NCI-H2227 (cell line): ENCODE measurements around the gene HS6ST1.
A peak's percentile ranks its signal among the peaks of the same experiment; 100 is the strongest.
"Not testable (repeated sequence)": the region's sequence is repeated elsewhere in the genome, so short reads cannot be mapped to it uniquely, and the experiment has no call there.

ENCODE experiments used
- DNase-seq: peaks from one replicate; lab custom pipeline; 2025; ENCODE audit not compliant: unreplicated experiment; lab: John Stamatoyannopoulos, UW

Gene HS6ST1

DNA sequence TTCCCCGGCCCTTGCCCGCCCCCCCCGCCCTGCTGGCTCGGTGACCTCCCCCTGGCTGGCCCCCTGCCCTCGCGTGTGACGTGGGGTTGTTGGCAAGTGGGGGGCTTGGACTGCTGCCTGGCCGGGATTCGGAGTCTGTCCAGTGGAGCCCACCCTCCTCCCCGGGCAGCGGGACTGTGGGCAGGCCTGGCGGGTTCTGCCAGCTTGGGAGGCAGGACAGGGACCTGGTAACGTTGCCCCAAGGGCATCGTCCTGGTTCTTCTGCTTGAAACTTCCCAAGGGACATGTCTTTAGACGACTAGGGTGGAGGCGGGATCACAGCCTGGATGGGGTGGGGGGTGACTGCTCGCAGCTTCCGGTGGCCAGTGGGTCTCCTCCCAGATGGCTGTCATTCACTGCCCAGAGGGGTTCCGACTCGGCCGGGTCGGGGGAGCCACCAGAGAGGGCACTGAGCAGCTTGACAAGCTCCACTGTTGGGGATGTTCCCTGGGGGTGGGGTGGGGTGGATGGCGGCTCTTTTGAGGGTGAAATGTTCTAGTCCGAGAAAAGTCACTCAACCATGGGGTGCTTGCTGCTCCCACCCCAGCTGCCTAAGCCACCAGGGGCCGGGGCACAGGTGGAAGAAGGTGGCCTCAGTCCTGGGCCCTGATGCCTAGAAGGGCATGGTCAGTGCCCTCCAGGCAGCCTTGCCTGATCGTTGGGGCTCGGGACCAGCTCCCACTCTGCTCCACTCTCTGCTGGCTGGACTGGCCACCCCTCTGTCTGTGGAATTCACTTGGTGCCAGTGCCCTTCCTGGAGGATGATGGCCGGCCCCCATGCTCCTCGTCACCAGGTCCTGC is 4.3 kb upstream of the HS6ST1 start:
- DNase-seq = no peak

DNA sequence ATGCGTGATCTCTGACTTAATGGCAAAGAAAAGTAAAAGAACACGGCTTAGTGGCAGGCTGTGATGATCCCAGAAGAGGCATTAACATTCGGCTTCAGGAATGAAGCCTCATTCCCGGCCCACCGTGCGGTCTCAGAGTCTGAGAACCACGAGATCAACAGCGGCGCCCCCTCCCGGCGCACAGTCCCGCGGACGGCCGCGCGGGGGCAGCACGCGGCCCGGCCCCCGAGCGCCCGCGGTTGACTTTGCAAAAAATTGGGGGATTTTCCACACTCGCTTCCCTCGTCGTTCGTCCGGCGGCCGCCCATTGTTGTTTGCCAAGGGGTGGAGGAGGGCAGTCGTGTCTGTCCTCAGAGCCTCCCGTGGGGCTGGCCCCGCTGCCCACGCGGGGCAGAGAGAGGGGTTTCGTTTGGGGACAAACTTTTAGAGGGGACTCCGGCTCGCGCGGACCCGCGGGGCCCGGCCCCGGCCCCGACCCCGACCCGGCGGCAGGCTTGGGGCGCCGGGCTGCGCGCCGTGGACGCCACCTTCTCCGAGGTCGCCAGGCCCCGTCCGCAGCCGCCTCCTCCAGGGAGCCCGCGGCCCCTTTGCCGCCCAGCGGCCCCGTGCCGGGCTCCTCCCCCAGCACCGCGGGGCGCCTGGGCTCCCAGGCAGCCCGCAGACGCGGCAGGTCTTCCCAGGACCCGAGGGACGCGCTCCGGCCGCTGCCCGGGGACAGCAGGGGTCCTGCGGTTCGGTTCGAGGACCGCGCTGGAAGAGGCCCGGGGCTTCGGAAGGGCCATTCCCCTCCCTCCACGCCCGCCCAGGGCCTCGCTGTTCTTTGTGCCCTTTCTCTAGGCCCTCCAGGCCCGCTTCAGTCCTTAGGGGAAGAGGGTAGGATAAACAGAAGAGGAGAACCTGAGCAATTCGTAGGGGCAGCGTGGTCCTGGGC is 3.4 kb upstream of the HS6ST1 start:
- peak; percentile 91 for DNase-seq

DNA sequence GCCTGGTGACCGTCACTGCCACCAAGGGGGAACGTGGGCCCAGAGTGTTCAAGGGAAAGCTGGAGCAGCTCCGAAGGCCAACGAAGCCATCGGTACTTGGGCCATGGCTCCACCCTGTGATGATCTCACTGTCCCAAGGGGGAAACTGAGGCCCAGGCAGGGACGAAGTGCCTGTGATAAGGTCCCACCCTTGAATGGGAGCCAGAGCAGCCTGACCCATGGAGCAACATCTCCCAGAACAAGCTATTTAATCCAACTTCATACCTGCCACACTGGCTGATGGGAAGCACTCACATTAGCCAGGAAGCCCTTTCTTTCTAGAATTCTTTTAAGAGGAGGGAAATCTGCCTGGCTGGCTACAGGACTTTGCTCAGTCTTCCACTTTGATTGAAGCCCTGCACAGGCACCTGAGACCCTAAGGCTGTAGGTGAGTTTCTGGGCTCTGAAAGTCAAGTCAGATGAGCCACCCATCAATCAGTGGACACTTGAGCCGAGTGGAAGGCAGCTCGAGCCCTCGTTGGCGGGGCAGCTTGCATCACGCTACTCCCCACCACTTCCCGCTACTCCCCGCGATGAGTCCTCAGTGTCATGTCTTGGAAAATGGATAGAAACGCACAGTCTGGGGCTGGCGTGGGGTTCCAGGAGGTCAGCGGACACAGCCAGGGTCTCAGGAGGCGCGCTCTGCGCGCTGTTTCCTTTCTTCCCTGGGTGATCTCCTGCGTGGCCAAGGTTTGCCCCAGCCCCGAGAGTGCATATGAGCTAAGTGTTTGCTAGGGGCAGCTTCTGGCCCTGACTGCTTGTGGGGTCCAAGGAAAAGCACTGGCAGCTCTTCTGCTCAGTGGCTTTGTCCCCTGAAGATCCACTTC is 2.5 kb upstream of the HS6ST1 start:
- no peak for DNase-seq

DNA sequence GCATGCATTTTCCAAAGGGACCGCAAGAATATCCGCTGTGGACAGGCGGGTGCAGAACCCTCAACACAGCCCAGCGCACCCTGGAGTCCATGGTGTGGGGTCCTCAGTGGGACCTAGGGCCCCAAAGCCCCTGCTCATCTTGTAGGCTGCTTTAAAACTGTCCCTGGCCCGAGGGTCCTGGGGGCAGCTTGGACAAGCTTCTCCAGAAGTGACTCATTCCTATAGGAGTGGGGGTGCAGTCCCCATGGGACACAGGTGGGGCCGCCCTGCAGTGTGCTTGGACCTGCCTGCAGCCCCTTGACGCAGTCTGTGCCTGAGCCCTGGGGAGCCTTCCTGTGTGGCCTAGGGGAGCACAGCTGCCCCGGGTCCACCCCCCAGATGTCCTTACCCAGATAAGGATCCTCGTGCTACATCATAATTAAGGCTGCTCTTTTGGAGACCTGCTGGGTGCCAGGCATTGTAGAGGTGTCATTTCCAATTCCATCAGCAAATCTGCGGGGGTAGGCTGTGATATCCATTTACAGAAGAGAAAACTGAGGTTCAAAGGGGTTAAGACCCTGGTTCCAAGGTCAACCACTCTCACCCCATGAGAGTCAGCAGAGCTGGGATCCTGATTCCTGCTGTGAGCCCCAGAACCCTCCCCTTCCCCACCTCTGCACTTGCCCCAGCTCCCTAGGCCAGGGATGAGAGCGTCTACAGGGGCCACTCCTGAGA is 1.7 kb upstream of the HS6ST1 start:
- DNase-seq = no peak

DNA sequence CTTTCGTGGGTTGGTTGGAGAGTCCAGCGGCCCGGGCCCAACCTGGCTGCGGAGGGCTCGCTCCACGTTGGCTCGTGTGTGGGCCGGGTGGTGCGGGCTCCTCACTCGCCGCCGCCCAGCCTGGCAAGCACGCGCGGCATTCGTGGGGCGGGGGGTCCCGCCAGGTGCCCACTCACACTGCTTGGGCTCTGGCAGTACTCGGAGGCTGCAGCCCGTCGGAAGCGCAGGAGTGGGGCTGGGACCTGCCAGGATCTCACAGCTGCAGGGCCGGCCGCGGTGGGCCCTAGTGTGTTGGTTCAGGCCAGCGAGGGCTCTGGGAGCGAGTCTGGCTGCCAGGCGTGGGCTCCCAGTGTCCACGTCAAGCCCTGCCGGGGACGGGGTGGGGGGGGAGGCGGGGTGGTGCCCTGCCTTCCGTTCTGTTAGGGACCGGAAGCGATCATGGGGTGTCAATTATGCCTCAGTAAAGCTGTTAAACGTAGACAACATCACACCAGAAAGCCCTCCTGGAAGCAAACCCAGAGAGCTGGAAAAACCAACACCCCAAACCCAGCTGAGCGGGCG is 1.0 kb upstream of the HS6ST1 start:
- DNase-seq = no peak

DNA sequence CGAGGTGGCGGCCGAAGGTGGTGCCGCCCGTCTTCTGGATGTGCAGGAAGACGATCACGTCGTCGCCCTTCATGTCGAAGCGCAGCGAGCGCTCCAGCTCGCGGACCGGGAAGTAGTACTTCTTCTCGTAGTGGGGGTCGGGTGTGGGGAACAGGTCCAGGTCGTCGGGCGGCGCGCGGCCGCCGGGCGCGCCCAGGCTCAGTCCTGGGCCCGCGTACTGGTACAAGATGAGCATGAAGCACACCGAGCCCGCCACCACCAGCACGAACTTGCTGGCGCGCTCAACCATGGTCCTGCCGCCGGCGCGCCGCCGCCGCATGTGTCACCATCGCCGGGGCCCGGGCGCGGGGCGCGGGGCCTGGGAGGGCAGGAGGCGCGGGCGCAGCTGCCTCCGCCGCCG is 423 bp downstream of the HS6ST1 start:
- not testable (repeated sequence) for DNase-seq

DNA sequence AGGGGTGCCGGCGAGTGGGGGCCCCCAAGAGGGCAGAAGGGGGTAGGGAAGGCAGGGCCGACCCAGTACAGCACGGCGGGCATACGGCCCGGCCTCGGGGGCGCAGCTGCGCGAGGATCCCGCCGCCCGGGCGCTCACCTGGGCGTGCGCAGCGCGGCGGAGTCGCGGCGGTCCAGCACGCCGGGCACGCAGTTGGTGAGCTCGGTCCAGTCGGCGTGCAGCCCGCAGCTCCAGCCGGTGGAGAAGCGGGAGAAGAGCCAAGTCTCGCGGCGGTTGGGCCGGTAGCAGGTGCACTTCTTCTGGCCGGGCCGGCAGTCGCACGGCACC is 806 bp downstream of the HS6ST1 start:
- DNase-seq = not testable (repeated sequence)

DNA sequence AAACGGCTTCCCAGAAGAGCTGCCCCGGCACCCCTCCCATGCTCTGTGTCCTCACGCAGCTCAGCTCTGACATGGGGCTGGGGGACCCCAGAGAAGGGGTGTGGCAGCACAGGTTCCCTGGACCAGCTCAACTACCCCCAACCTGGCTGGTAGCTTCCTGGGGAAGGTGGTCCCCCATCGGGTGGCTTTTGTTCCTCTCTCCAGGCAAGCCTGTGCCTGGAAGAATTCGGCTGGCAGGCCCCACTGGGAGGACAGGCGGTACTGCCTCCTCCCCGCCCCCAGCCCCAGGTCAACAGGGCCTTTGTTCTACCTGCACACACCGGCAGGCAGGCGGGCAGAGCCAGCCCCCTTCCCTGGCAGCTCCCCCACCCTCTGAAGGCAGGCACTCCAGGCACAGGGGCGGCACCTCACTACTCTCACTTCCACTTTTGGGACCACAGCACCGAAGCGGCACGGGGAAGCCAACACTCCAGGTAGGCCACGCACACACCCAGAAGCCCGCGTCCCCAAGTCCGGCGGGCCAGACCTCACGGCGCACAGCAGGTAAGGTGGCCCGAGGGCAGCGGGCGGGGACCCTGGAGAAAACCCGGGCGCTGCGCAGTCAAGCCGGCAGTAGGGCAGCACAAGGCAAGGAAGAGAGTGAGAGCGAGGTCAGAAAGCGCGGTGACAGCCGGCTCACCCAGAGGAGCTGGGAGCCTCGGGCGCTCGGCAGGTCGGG is 1.3 kb downstream of the HS6ST1 start:
- no peak for DNase-seq

DNA sequence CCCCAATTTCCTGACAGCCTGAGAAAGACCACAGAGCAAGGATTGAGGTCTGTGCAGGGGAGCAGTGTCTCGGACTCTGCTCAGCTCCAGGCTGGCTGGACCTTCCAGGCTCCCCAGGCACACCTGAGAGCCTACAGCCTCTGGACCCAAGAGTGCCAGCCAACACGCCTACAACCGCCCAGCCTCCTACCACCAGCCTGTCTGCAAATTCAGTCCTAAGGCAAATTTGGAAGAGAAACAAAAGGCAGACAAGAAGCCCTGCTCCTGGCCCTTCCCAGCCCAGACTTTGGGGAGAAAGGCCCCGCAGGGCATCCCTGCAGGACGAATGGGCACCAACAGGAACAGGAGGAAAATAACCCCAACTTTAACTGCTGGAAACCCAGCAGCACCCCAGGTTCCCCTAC is 1.9 kb downstream of the HS6ST1 start:
- no peak for DNase-seq

DNA sequence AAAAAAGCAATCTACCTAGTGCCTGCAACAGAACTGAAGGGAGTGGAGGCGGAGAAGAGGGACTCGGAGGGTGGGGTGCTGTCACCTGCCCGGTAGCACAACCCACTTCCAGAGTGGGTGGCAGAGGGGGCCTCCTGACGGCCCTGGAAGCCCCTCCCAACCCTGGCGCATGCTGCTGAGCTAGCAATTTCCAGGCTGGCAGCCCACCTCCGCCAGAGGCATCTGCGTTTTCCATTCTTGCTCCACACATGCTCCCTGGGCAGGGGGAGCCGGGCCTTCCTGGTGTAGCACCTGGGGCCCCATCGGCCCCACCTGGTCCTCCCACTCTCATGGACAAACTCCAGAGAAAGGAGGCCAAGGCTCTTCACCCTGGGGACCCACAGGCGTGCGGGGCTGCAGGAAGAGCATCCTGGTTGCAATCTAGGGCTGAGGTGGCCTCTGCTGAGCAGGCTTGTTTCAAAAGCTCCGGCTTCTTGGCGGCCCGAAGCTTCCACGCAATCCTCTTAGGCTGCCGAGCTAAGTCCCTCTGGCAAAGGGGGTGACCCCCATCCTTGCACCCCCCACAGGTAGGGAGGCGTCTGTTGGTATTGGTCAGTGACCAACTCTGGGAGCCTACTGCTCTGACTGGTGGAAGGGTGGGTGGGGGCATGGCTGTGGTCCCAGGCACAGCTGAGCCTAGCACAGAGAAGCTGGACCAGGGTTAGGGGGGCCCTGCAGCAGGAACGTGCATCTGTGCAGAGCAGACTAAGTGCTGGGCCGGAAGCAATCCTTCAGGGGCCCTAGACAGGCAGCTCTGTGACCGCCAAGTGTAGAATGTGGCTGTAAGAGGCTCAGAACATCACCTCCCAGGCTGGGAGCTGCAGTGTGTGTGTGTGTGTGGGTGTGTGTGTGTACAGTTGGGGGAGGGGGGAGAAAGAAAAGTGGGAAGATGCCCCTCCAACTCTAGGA is 2.6 kb downstream of the HS6ST1 start:
- DNase-seq = no peak

DNA sequence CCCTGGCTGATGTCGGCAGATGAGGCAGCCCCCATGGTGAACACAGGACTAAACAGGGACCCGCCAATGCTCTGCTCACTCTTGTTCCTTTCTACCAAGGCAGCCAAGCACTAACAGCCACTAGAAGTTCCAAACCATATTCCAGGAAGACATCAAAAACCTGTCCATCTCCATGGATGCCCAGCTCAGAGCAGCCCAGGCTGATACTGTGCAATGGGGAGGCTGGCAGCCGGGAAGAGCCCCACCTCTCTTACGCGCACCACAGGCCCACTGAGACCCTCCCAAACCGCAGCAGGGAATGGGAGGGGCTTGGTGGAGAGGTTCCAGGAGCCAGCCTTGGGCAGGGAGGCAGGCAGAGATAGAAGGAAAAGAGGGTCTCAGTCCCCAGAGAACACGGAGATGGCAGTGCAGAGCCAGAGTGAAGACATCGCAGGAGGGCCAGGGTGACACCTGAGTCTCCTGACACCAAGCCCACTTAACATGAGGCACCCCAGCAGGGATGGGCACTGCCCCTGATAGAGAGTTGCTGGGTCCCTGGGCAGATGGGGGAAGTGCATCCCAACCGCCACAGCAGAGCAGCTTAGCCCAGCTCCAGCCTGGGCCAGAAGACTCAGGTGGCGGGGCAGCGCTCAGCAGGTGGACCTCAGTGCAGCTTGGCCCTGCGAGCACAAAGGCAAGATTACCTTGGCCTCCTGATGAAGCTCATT is 3.4 kb downstream of the HS6ST1 start:
- no peak for DNase-seq

DNA sequence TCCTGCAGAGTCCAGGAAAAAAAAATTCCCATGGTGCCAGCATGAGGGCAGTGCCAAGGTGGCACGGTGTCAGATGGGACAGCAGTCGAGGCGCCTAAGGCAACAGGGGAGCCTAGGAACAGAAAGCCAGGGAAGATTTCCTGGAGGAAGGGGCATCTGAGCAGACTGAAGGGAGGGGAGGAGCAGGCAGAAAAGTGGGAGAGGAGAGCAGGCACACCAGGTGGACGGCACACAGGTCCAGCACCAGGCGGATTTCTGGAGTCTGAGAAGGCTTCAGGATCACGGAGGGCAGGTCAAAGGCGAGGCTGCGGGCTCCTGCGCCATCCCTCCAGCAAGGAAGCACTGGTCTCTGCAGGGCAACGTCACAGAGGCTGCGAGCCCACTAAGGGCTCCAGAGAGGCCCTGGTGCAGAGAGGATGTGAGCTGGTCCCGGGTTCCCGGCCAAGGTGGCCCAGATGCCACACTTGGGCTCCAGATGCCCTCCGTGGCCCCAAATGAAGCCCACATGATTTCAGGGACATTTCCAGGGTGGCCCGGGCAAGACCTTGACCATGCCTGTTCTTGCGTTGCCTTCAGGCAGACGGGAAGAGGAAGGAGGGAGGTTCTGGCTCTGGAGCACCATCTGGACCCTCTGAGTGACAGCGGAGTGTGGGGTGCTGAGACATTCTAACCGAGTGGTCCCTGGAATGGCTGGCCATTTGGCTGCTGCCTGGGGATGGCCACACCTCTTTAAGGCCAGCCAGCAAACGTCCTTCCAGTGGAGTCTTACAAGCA is 4.1 kb downstream of the HS6ST1 start:
- no peak for DNase-seq

DNA sequence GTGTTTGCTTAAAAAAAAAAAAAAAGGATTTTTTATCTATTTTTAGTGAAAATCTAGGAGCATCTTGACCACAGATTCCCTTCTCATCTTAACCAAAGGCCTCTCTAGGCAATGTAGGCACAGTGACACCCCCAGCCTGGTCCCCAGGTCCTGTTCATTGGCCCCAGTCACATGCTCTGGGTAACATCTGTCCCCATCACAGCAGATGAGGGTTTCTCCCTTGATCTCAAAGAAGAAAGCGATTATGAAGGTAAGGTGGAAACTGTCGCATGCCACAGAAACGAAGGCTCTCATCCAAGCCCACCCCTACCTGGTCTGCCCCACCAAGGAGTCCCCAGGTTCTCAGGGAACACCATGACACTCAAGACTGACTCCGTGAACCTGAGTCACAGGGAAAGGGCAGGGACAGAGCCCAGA is 4.7 kb downstream of the HS6ST1 start:
- no peak for DNase-seq

DNA sequence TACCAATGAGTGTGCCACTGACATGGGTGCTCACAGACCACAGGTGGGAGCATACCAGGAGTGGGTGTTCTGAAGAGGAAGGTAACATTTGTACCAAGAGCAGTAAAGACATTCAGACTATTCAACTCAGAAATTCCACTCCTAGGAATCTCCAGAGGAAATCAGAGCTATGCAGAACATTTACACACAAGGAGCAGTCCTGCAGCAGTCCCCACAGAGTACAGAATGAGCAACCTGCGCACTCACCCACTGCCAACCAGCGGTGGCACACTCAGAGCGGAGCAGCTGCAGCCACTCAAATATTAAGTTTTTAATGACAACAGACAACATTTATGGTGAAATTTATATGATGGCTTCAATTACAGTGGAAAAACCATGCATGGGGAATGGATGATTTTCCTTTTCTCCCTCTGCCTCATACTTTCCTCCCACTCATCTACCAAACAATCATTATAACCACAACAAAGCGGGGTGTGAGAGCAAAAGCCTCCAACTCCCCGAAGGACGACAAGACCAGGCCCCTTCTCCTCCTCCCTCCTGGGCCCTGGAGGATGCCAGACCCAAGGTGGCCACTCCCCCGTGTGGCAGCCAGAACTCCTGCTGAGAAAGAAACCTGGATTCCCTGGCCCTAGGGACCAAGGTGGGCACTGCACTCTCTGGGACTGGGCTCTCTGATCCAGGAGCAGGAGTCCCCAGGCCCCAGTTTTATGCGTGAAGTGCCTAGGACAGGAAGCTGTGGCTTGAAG is 5.4 kb downstream of the HS6ST1 start:
- DNase-seq = peak; percentile 35

DNA sequence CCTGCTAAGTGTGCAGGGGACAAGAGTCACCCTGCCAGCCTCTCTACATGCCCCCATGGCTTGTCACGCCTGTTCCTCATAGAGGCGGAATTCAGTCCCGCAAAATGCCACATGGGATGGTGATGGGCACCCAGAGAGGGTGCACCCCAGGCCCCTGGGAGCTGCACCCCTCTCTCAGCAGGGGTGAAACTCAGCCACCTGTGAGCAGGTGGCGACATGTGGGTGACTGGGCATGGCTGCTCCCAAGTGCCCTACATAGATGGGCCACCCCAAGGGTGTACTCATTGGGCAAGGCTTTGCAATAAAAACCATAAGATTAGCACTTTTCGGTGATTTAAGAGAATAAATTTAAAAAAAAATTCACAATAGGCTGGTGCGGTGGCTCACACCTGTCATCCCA is 6.3 kb downstream of the HS6ST1 start:
- no peak for DNase-seq

DNA sequence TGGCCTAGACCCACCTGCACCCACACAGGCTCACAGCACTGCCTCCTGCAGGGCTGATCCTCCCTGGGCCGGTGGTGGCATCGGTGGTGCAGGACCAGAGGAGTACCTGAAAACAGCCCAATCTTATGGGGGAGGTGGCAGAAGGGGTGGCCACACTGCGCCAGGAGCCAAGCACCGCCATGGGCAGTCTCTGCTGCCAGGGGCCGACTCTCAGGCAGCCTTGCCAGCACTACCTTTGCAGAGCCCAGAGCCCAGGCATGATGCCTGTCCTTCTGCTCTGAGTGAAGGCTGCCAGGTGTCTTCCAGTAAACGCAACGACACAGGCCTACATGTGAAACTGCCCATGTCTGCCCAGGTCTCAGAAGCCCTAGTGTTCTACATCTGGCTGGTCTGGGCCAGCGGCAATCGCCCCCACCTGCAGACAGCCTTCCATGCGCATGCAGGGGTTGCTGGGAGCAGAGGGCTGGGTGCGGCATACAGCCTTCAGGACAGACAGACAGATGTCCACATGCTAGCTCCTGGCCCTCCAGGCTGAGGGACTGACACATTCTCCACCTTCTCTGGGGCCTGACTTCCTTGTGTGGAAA is 6.8 kb downstream of the HS6ST1 start:
- no peak for DNase-seq
